Right lobe of liver (tissue), 4 donors: ENCODE measurements around the gene ENDOV.

Source experiments
- CTCF ChIP-seq, 4 donors: fragments of 200-600 bp in 3 of 4; fragments of 450-650 bp in 1 of 4; IDR thresholded peaks; one replicate each; pipeline versions ENCODE4 v1.5.1 to v1.8.0; 2016 to 2022; ENCODE audit warnings: antibody characterized with exemption in 4 of 4, mild to moderate bottlenecking in 2 of 4
- POLR2A ChIP-seq: fragments of 450-650 bp; IDR thresholded peaks from one replicate; pipeline ENCODE4 v1.6.1; 2017; ENCODE audit warnings: antibody characterized with exemption, mild to moderate bottlenecking
- donor health status: DM: no; HTN: no; CAD: no.
- donor health status: DM: no; HTN: no; CAD: no.
- donor health status: DM: no; HTN: yes; CAD: no.

- no peak for TF ChIP-seq POLR2A
- no peak for TF ChIP-seq CTCF (IDR thresholded peaks at IDR 0.05)
Measured at GRCh38 chr17:80409626-80410025, 5.3 kb upstream of the ENDOV start.
